ENCODE measurements around the gene CENPH. TPM values are rescaled to one million over a fixed set of nuclear protein-coding genes. Genes with fewer than 3 reads are reported as not detected.

CENPH gene
- total and polyA plus RNA-seq, 2 of the 13 experiments (the other 11 are each of a cell fraction or from before 2014, with no cell fraction given), result 11.2 to 28.8 TPM

- peak; percentile 88 for TF ChIP-seq ASH2L (IDR thresholded peaks at IDR 0.05; ENCODE audit: insufficient read length, low read depth, low read length)
- TF ChIP-seq SP5 (CRISPR knock-in tag; IDR thresholded peaks at IDR 0.05; ENCODE audit: borderline replicate concordance, low read depth), result peak; percentile 77
- TF ChIP-seq, protein P1, sequence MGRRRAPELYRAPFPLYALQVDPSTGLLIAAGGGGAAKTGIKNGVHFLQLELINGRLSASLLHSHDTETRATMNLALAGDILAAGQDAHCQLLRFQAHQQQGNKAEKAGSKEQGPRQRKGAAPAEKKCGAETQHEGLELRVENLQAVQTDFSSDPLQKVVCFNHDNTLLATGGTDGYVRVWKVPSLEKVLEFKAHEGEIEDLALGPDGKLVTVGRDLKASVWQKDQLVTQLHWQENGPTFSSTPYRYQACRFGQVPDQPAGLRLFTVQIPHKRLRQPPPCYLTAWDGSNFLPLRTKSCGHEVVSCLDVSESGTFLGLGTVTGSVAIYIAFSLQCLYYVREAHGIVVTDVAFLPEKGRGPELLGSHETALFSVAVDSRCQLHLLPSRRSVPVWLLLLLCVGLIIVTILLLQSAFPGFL (CRISPR knock-in tag; IDR thresholded peaks at IDR 0.05), result no peak
- no peak; the same call in 1 of the 2 replicates for TF ChIP-seq SNAI1 (CRISPR knock-in tag; IDR thresholded peaks at IDR 0.05; ENCODE audit: borderline replicate concordance)
- no peak for TF ChIP-seq ZNF20 (CRISPR knock-in tag; IDR thresholded peaks at IDR 0.05)
- peak; percentile 96 for TF ChIP-seq RAD51 (IDR thresholded peaks at IDR 0.05; ENCODE audit: borderline replicate concordance)
- no peak for TF ChIP-seq ZNF225 (CRISPR knock-in tag; IDR thresholded peaks at IDR 0.05)
- TF ChIP-seq ZNF616 (CRISPR knock-in tag; IDR thresholded peaks at IDR 0.05; ENCODE audit: low read depth), result 0 out of 2 replicates have a peak, but pooled peaks have one; percentile 46
- no peak for TF ChIP-seq TCF7 (IDR thresholded peaks at IDR 0.05; ENCODE audit: low read depth)
- TF ChIP-seq ATF4 (CRISPR knock-in tag; IDR thresholded peaks at IDR 0.05), result no peak
- no peak for TF ChIP-seq ZNF674 (CRISPR knock-in tag; IDR thresholded peaks at IDR 0.05; ENCODE audit: low read depth)
- no peak for TF ChIP-seq ZFP36 (IDR thresholded peaks at IDR 0.05; ENCODE audit: borderline replicate concordance, low read depth, low read length, partially characterized antibody)
- TF ChIP-seq ZNF607 (CRISPR knock-in tag; IDR thresholded peaks at IDR 0.05; ENCODE audit: borderline replicate concordance), result peak; percentile 90; the same call in 1 of the 2 replicates
- TF ChIP-seq, protein P2, sequence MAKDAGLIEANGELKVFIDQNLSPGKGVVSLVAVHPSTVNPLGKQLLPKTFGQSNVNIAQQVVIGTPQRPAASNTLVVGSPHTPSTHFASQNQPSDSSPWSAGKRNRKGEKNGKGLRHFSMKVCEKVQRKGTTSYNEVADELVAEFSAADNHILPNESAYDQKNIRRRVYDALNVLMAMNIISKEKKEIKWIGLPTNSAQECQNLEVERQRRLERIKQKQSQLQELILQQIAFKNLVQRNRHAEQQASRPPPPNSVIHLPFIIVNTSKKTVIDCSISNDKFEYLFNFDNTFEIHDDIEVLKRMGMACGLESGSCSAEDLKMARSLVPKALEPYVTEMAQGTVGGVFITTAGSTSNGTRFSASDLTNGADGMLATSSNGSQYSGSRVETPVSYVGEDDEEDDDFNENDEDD (CRISPR knock-in tag; IDR thresholded peaks at IDR 0.05; ENCODE audit: borderline replicate concordance), result peak; percentile 31; the same call in 1 of the 2 replicates
- TF ChIP-seq SCMH1 (CRISPR knock-in tag; IDR thresholded peaks at IDR 0.05; ENCODE audit: borderline replicate concordance), result no peak
- peak; percentile 46; the same call in 1 of the 2 replicates for TF ChIP-seq NR2C2 (CRISPR knock-in tag; IDR thresholded peaks at IDR 0.05; ENCODE audit: borderline replicate concordance)
- TF ChIP-seq FOXO4 (CRISPR knock-in tag; conservative IDR thresholded peaks at IDR 0.05), result no peak
- TF ChIP-seq KLF9 (CRISPR knock-in tag; IDR thresholded peaks at IDR 0.05; ENCODE audit: low read depth), result peak; percentile 24; the same call in 1 of the 2 replicates
- TF ChIP-seq SMAD3 (CRISPR knock-in tag; IDR thresholded peaks at IDR 0.05), result no peak
- TF ChIP-seq TSC22D2 (CRISPR knock-in tag; IDR thresholded peaks at IDR 0.05; ENCODE audit: borderline replicate concordance), result 0 out of 2 replicates have a peak, but pooled peaks have one; percentile 42
- TF ChIP-seq NCOA2 (CRISPR knock-in tag; IDR thresholded peaks at IDR 0.05), result peak; percentile 30; the same call in 1 of the 2 replicates
- no peak for TF ChIP-seq AKAP8 (CRISPR knock-in tag; IDR thresholded peaks at IDR 0.05)
- TF ChIP-seq MXI1 (IDR thresholded peaks at IDR 0.05; ENCODE audit: borderline replicate concordance, low read depth, low read length), result peak; percentile 87; the same call in 2 of the 3 replicates
- TF ChIP-seq EP300 (IDR thresholded peaks at IDR 0.05; ENCODE audit: low read depth in 2 of 2, low read length in 2 of 2), result peak in 1 of 2 experiments; percentile 27; a peak in 1 of 4 replicates
- TF ChIP-seq EP300 (CRISPR knock-in tag; IDR thresholded peaks at IDR 0.05; ENCODE audit: borderline replicate concordance), result no peak
- no peak for TF ChIP-seq ZNF878 (CRISPR knock-in tag; IDR thresholded peaks at IDR 0.05)
Measured at GRCh38 chr5:69234457-69235268, 45.3 kb downstream of the CENPH start, which contains the start of gene CDK7 (continued).

Measured in HepG2 (cell line).